Muscle layer of duodenum (tissue), 2 donors: ENCODE data around the gene HDAC9.

Source experiments
- H3K27ac ChIP-seq: one replicate; pipeline ENCODE4 v1.7.0; 2013; ENCODE audit warnings: mild to moderate bottlenecking, low read length
- H3K27me3 ChIP-seq: one replicate; pipeline ENCODE4 v1.7.0; 2013; ENCODE audit warnings: low read depth, mild to moderate bottlenecking, control low read depth, low read length
- H3K36me3 ChIP-seq, 2 donors: one replicate each; pipeline ENCODE4 v1.7.0; 2013; ENCODE audit warnings: low read length in 2 of 2, control low read depth in 1 of 2, mild to moderate bottlenecking in 1 of 2; ENCODE audit not compliant: insufficient read depth in 2 of 2, control insufficient read depth in 1 of 2
- H3K4me1 ChIP-seq, 2 donors: one replicate each; pipeline ENCODE4 v1.7.0; 2013; ENCODE audit warnings: low read length in 2 of 2, mild to moderate bottlenecking in 2 of 2, control low read depth in 1 of 2, moderate library complexity in 1 of 2; ENCODE audit not compliant: insufficient read depth in 2 of 2, control insufficient read depth in 1 of 2
- H3K4me3 ChIP-seq, 2 donors: one replicate each; pipeline ENCODE4 v1.7.0; 2013; ENCODE audit warnings: low read length in 2 of 2, low read depth in 1 of 2, mild to moderate bottlenecking in 1 of 2
- H3K9me3 ChIP-seq, 2 donors: one replicate each; pipeline ENCODE4 v1.7.0; 2013; ENCODE audit warnings: low read length in 2 of 2, control low read depth in 1 of 2, mild to moderate bottlenecking in 1 of 2; ENCODE audit not compliant: control insufficient read depth in 1 of 2
- donor health status: healthy.

The HDAC9 gene

DNA sequence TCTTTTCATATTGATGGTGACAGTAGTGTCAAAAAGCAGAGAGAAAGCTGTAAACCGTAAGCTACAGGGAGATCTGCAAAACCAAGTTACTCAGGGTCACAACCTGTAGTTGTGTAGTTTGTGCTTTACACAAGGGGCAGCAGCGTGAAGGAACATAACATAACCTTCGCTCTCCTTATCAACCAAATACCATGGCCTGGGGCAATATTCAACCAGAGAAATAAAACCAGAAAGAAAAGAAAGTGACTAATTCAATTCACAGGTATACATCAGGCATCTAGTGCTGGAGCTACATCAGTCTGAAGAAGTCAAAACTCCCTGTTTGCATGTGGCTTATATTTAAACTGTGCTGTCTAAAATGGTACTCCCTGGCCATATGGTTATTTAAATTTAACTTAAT lies 397.6 kb downstream of the HDAC9 start:
- Histone ChIP-seq H3K9me3 (no peaks in the 10 kb centered on the region), H3K27me3 (no peaks in the 10 kb centered on the region), H3K27ac (no peak overlapping the region), H3K4me3 (no peak overlapping the region), H3K4me1 (peaks cover 0 to 6% of the 10 kb centered on the region in 2 donors), H3K36me3 (no peaks in the 10 kb centered on the region)

- Histone ChIP-seq H3K9me3 (no peaks in the 10 kb centered on the region), H3K4me3 (no peak overlapping the region), H3K4me1 (peaks cover 0 to 6% of the 10 kb centered on the region in 2 donors), H3K27ac (no peak overlapping the region), H3K36me3 (no peaks in the 10 kb centered on the region), H3K27me3 (no peaks in the 10 kb centered on the region)
Observed at GRCh38 chr7:18894155-18894554, 398.6 kb downstream of the HDAC9 start.

GRCh38 chr7:18895456-18895855 lies 399.9 kb downstream of the HDAC9 start:
- Histone ChIP-seq H3K9me3 (no peaks in the 10 kb centered on the region), H3K27ac (no peak overlapping the region), H3K4me1 (peaks cover 0 to 6% of the 10 kb centered on the region in 2 donors), H3K36me3 (no peaks in the 10 kb centered on the region), H3K27me3 (no peaks in the 10 kb centered on the region), H3K4me3 (no peak overlapping the region)

GRCh38 chr7:18896343-18896975 lies 400.9 kb downstream of the HDAC9 start:
- Histone ChIP-seq H3K9me3 (no peaks in the 10 kb centered on the region), H3K4me3 (no peak overlapping the region), H3K4me1 (peaks cover 0 to 1% of the 10 kb centered on the region in 2 donors), H3K36me3 (no peaks in the 10 kb centered on the region), H3K27ac (no peak overlapping the region), H3K27me3 (no peaks in the 10 kb centered on the region)

- H3K9me3 ChIP-seq: no peaks in the 10 kb centered on the region
- H3K27me3 ChIP-seq: no peaks in the 10 kb centered on the region
- no peak overlapping the region for H3K27ac ChIP-seq
- H3K4me3 ChIP-seq: no peak overlapping the region
- no peaks in the 10 kb centered on the region for H3K4me1 ChIP-seq
- H3K36me3 ChIP-seq: no peaks in the 10 kb centered on the region
Observed at GRCh38 chr7:18900236-18900635, 404.7 kb downstream of the HDAC9 start.

- H3K27ac ChIP-seq: no peak overlapping the region
- H3K27me3 ChIP-seq: no peaks in the 10 kb centered on the region
- H3K4me1 ChIP-seq: no peaks in the 10 kb centered on the region
- H3K9me3 ChIP-seq: no peaks in the 10 kb centered on the region
- H3K36me3 ChIP-seq: no peaks in the 10 kb centered on the region
- no peak overlapping the region for H3K4me3 ChIP-seq
Observed at GRCh38 chr7:18900803-18901202, 405.3 kb downstream of the HDAC9 start.

GRCh38 chr7:18901351-18901750 lies 405.8 kb downstream of the HDAC9 start:
- no peaks in the 10 kb centered on the region for H3K4me1 ChIP-seq
- H3K4me3 ChIP-seq: no peak overlapping the region
- H3K27me3 ChIP-seq: no peaks in the 10 kb centered on the region
- no peaks in the 10 kb centered on the region for H3K9me3 ChIP-seq
- H3K36me3 ChIP-seq: no peaks in the 10 kb centered on the region
- H3K27ac ChIP-seq: no peak overlapping the region

GRCh38 chr7:18901982-18902421 lies 406.5 kb downstream of the HDAC9 start:
- Histone ChIP-seq H3K27ac (no peak overlapping the region), H3K36me3 (no peaks in the 10 kb centered on the region), H3K9me3 (no peaks in the 10 kb centered on the region), H3K4me1 (no peaks in the 10 kb centered on the region), H3K4me3 (no peak overlapping the region), H3K27me3 (no peaks in the 10 kb centered on the region)

DNA sequence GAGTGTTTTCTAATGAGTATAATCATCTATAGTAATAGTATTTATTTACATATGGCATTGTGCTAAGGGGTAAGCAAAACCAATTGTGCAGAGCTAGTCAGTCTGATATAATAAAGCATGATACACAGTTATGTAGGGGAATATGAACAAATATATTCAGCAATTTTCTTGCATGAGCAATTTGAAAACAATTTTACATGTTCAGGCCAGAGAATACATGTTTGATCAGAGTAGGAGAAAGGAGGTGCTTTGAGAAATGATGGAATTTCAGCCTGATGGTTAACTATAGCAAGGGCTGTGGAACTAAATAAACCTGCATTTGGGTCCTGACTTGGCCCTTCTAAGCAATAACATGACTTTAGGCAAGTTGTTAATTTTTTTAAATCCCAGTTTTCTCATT lies 407.3 kb downstream of the HDAC9 start:
- no peak overlapping the region for H3K4me3 ChIP-seq
- no peak overlapping the region for H3K27ac ChIP-seq
- H3K4me1 ChIP-seq: no peaks in the 10 kb centered on the region
- H3K9me3 ChIP-seq: no peaks in the 10 kb centered on the region
- H3K36me3 ChIP-seq: no peaks in the 10 kb centered on the region
- no peaks in the 10 kb centered on the region for H3K27me3 ChIP-seq

- peaks cover 0 to 1% of the 10 kb centered on the region in 2 donors for H3K9me3 ChIP-seq
- no peak overlapping the region for H3K27ac ChIP-seq
- no peaks in the 10 kb centered on the region for H3K36me3 ChIP-seq
Observed at GRCh38 chr7:18903695-18904094, 408.1 kb downstream of the HDAC9 start.

GRCh38 chr7:18905316-18905943 lies 409.9 kb downstream of the HDAC9 start:
- Histone ChIP-seq H3K27me3 (no peaks in the 10 kb centered on the region), H3K4me3 (no peak overlapping the region), H3K27ac (no peak overlapping the region), H3K9me3 (peaks cover 0 to 4% of the 10 kb centered on the region in 2 donors), H3K4me1 (no peaks in the 10 kb centered on the region), H3K36me3 (no peaks in the 10 kb centered on the region)

More at GRCh38 chr7:18903695-18904094, 408.1 kb downstream of the HDAC9 start:
- H3K27me3 ChIP-seq: no peaks in the 10 kb centered on the region
- no peak overlapping the region for H3K4me3 ChIP-seq
- H3K4me1 ChIP-seq: no peaks in the 10 kb centered on the region

DNA sequence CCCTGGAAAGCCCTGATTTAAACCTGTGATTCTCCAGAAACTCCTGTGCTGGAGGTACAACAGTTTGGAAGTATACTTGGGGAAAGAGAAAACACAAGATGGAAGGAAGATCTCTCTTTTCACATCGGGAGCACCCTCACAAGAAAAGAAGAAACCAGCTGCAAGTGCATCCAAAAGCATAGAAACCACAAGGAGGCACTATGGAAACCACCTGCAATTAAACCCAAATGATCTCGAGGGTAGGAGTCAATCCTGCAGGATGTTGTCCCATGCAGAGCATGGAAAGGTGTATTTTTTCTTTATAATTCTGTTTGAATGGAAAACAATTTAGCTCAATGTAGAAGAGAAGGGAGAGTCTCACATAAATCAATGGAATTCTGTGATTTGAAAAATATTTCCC lies 411.4 kb downstream of the HDAC9 start:
- Histone ChIP-seq H3K36me3 (no peaks in the 10 kb centered on the region), H3K27ac (no peak overlapping the region), H3K27me3 (no peaks in the 10 kb centered on the region), H3K4me1 (no peaks in the 10 kb centered on the region), H3K9me3 (peaks cover 0 to 4% of the 10 kb centered on the region in 2 donors), H3K4me3 (no peak overlapping the region)
